ENCODE data around the gene ISL1.

DNA sequence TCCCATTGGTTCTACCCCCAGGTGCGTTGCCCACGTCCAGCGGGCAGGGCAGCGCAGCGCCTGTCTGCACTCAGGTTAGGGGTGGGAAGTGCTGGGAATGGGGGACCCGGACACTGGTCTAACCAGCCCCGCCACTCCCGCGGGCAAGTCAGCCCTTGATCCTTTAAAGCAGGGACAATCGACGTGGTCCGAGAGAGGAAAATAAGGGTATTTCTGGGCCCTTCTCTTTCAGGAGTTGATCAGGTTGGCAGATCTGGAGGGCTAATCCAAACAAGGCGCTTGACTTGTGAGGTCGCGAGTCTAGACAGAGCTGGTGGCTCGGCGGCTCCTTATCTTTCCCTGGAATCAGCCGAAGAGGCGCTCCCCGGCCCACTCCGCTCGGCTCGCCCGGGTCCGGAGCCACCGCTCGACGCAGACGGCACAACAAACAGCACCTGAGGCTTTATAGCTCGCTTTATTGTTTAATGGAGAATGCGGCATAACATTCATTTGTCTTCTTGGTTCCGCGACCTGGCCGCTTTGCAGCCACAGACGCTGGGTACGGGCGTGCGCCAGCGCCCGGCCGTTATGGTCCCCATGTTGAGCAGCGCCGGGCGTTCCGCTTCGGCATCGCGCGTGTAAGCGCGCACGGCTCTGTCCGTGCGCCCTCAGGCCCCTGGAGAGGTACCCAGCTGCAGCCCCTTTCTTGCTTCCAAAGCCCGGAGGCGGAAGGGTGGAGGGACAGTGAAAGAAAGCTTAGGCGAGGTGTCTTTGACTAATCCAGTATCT is 15.8 kb downstream of the ISL1 start:
- no peak for TF ChIP-seq POLR2A (IDR thresholded peaks at IDR 0.05)
- TF ChIP-seq, protein P1, sequence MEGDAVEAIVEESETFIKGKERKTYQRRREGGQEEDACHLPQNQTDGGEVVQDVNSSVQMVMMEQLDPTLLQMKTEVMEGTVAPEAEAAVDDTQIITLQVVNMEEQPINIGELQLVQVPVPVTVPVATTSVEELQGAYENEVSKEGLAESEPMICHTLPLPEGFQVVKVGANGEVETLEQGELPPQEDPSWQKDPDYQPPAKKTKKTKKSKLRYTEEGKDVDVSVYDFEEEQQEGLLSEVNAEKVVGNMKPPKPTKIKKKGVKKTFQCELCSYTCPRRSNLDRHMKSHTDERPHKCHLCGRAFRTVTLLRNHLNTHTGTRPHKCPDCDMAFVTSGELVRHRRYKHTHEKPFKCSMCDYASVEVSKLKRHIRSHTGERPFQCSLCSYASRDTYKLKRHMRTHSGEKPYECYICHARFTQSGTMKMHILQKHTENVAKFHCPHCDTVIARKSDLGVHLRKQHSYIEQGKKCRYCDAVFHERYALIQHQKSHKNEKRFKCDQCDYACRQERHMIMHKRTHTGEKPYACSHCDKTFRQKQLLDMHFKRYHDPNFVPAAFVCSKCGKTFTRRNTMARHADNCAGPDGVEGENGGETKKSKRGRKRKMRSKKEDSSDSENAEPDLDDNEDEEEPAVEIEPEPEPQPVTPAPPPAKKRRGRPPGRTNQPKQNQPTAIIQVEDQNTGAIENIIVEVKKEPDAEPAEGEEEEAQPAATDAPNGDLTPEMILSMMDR (IDR thresholded peaks at IDR 0.05) = no peak

Measured in body of pancreas (tissue), 4 donors.